GM21447 (cell line): Measurements from ENCODE around the gene MYO3B.
"Not testable (repeated sequence)": the region's sequence is repeated elsewhere in the genome, so short reads cannot be mapped to it uniquely, and the experiment has no call there.

Source experiments
- ATAC-seq: cut with Tn5 transposase; IDR thresholded peaks from one replicate; pipeline ENCODE4 v1.9.1; 2021; ENCODE audit not compliant: unreplicated experiment

MYO3B gene

DNA sequence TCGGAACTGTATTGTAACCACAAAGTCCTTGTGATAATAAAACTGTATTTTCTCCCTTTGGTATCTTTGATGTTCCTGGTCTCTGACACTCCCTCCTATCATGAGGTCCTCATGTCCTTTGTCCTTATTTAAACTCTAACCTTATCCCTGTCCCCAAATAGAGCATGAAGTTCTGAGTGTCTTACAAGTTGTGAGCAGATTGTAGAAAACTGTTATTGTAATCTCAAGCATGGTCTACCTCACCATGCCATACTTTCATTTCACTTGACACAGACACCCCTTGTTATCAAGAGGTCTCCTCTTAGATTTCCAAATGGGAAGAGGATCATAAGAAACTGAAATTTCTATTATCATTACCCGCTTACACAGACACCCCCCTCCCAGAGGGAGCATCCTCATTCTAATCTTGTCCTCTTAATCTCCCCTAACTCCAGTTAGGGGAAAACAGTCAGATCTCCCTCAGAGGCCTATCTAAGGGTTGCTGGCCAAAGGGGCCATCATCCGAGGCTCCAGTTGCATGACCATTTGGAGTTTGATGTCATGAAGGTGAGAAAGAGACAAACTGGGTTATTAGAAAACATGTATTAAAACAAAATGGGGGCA is 29.0 kb downstream of the MYO3B start:
- no peak for ATAC-seq

DNA sequence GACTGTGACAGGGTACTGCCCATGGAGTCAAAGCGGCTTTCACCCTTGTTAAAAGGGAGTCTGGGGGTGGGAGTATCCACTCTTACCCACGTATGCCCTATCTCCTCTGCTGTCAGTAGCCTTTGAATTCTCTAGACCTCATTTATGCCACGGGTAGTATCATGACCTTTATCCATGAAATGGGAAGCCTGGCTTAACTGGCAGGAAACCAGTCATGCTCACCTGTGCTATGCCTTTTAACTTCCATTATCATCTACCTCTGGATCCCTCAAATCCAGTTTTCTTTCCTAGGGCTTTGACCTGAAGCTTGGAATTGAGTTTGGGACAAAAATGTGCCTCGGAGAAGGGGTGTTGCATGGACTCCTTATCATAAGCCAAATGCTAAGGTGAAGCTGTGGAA is 30.0 kb downstream of the MYO3B start:
- no peak for ATAC-seq

DNA sequence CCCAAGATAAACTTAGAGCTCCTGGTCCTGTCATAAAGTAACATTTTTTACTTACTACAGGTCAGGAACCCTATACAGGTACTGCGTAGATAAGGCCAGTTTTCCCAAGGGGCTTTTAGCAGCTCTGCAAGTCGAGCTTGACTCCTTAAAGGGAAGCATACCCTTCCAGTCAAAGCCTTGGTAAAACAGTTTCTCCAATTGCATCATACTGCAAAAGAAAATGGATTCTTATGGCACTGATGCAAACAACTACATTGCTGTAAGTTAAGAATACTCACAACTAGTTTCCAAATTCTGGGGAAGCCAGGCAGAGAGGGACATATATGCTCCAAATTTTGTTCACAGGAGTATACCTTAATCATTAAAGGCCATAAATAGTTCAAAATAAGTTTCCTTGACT is 31.0 kb downstream of the MYO3B start:
- no peak for ATAC-seq

DNA sequence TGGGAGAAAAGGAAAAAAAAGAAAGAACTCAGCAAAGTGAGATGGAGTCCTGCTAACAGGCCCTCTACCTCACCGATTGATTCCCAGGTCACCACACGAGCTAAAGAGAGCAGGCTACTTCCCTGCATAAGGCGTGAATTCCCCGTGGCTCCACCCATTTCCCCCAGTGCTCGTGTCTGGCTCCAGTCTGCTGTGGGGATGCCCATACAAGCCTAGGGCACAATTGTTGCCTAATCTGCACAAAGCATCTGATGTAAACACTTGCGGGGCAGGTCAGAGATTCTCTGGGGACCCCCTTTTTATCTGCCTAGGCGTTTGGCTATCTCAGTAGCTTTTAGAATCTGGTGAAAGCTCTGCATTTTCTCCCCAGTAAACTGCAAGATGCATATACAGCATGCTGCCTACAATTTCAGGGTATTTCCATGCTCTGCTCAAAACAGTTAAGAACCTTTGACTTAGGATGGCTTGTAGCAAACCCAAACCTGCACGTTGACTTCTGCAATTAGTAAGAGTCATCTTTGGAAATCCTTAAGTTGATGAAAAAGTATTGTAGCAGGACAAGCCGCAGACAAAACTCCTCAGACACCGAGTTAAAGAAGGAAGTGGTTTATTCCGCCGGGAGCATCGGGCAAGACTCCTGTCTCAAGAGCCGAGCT is 34.8 kb downstream of the MYO3B start:
- no peak for ATAC-seq

DNA sequence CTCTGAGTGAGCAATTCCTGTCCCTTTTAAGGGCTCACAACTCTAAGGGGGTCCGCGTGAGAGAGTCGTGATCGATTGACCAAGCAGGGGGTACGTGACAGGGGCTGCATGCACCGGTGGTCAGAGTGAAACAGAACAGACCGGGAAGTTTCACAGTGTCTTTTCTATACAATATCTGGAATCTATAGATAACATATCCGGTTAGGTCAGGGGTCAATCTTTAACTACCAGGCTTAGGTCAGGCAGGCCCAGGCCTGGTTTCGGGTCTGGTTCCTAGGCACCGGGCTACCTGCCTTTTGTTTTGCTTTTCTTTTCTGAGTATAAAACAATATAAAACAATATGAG is 35.3 kb downstream of the MYO3B start:
- not testable (repeated sequence) for ATAC-seq

DNA sequence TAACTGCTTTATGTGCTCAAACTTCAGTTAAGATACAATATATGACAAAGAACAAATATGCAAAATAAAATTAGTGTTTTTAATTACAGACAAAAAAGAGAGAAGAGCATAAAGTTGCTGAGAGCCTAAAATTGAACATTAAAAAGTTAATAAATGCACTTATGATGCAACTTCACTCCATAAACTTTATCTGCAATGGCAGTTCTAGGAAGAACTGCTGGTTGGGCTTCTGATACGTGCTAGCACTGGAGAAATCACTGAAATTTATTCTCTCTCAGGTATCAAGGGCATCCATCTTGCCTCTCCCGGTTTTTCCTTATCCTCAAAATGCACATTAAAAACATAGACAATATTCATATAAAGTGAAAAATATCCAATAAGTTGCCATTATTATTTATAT is 35.7 kb downstream of the MYO3B start:
- no peak for ATAC-seq

DNA sequence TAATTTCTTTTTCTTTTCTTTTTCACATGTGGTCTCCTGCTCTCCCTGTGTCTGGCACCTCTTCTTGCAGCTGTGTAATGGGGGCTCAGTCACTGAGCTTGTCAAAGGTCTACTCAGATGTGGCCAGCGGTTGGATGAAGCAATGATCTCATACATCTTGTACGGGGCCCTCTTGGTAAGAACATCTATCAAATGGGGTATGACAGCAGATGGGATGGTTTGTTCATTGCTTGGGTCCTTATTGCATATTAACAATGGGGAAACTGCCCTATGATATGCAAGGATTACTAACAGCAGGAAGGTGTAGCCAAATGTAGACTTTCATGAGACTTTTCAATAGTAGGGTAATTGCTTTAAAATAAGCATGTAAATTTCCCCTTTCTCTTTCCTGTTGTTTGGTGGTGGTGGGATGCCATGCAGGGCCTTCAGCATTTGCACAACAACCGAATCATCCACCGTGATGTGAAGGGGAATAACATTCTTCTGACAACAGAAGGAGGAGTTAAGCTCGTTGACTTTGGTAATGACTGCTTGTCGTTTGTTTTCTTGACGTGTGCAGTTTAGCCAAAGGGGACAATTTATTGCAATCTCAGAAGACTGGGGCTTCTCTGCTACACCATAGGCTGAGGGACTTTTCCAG is 36.5 kb downstream of the MYO3B start:
- ATAC-seq, result no peak

DNA sequence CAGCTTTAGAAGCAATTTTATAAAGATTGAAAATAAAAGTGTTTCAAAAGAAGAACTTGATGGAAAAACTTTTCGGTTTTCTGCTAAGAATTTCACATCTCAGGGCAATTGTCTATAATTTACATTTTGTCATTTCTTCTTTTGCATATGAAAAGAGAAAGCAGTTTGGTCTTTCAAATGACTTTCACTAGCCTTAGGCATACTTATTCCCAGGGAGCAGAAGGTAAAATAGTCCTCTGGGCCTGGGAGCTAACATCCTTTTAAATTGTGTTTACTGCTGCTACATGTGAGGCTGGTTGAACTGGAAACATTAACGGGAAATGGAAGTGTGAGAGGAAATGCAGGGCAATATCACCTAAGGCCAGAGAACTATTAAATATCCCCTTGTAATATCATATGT is 37.1 kb downstream of the MYO3B start:
- no peak for ATAC-seq

DNA sequence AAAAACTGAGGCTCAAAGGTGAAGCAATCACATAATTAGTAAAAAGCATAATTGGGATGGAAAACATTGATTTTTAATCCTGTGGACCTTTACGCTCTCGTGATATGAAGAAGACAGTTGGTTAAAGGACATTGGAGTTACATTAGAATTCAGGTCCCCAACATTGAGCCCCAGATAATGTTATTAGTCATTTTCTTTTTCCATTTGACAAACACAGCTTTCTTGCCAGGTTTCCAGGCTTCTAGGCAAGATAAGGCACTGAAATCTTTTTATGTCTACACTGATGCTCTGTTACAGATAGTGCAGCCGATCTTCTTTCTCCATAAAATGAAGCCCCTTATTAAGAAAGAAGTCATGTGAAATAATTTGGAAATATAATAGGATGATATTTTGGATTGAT is 38.5 kb downstream of the MYO3B start:
- ATAC-seq, result no peak

DNA sequence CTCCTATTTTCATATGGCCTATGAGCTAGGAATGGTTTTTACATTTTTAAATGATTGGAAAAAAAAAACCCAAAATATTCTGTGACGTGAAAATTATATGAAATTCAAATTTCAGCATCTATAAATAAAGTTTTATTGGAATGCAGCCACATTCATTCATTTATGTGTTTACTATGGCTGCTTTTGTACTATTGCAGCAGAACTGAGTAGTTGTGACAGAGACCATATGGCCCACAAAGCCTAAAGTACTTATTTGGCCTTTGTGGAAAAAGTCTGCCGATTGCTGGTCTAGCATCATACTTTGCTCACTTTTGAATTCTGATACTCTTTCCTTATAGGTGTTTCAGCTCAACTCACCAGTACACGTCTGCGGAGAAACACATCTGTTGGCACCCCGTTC is 39.0 kb downstream of the MYO3B start:
- ATAC-seq, result no peak

DNA sequence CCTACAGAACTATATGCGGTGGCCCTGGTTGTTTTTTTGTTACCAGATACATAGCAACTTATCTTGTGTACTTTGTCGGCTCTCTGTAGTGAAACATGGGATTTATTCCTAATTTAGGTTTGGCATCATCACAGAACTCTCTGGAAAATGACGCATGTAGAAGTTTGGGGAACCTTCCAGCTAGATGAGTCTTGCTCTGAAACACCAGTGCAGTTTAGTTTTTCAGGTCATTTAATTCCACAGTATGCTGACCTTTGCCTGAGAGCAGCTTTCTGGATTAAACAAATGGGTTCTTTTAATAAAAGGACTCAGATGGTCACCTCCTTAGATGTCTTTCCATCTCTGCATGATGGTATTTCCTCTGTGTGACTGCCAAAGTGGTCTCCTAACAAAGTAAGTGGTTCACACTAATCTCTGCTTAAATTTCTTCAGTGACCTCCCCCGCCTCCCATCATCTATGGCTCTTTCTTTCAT is 39.9 kb downstream of the MYO3B start:
- no peak for ATAC-seq

DNA sequence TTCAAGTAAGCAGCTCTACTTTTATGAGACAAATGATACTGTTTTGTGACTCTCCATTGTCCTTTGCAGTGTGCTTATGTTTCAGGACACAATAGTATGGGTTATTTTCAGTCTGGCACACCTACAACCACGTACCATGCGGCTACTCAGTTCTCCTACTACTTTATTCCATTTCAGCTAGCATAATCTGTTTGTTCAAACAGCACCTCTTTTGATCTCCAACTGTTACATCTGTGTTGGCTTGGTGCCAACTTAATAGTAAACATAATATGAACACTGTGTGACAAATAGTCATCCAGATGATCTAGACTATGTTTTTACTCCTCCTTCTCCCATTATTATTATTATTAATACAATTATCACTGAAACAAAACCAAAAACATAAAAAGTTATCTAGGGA is 40.5 kb downstream of the MYO3B start:
- no peak for ATAC-seq

DNA sequence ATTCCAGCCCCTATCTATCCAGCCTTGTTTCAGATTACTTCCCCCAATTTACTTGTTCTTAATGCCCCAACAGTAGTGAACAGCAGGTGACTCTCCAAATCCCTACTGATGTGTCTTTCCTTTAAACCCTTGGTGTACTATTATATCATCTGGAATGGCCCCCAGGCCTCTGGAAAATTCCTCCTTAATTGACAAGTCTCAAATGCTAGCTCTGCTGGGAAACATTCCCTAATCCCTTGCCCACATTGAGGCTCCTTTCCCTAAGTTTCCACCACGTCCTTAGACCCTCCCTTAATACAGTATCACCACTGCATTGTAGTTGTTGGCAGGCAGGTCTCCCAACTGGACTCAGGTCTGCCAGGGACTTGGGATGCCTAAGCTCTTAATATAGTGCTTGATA is 41.0 kb downstream of the MYO3B start:
- ATAC-seq, result no peak

DNA sequence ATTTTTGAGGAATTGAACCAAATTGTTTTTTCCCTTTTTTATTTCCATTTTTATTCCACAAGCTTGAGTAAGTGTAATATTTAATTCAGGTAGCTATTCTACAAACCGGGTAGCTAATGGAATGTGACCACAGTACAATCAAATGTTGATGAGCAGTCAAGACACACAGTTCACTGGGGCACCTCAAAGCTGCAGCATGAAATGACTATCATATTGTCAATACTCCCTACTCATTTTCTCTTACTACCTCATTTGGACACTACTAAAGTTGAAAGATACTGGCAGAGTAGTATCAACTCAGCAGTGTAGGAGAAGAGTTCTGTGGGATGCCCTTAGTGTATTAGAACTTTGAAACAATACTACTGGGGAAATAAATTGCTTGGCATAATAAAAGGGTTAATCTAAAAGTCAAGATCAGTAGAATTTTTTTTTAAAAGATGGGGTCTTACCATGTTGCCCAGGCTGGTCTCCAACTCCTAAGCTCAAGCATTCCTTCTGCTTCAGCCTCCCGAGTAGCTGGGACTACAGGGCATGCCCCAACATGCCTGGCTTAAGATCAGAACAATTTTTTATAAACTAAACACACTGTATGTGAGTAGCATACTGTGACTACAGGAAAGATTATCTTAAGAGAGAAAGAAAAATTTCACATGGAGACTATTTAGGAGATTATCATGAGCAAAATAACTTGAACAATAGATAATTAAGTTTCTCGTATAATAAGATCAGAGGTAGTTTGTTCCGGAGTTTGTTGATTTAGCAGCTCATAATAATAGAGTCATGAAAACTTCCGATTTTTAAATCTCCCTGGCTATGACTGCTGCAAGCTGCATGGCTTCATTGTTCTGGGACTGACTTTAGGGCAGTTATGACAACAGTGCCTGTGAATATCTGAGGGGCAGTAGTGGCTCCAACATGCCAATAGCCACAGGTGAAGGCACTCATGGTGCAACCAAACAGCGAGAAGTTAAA is 43.7 kb downstream of the MYO3B start:
- no peak for ATAC-seq

DNA sequence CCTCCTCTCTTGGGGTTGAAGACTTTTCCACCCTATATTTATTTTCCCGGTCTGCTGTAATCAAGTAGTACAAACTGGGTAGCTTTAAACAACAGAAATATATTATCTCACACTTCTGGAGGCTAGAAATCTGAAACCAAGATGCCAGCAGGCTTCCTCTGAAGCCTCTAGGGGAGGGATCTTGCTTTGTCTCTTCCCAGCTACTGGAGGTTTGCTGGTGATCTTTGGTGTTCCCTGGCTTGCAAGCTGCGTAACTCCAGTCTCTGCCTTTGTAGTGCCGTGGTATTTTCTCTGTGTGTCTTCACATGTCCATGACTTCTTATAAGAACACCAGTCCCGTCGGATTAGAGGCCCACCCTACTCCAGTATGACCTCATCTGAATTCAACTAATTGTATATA is 44.4 kb downstream of the MYO3B start:
- ATAC-seq, result no peak

DNA sequence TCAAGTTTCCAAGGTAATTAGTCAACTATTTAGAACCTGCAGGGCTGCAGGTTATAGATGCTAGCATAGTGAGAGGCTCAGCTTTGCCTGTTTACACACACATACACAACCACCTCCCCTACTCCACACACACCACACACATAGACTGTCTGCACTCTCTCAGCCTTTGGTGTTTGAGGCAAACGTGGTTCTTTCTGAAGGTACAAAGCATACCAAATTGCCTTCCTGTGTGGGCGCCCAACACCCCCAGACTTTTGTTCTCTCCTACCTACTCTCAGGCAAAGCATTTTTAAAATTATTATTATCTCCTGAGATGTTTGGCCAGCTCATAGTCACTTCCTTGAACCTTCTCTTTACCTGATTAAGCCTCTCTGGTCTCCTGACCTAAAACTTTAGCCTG is 44.9 kb downstream of the MYO3B start:
- no peak for ATAC-seq

DNA sequence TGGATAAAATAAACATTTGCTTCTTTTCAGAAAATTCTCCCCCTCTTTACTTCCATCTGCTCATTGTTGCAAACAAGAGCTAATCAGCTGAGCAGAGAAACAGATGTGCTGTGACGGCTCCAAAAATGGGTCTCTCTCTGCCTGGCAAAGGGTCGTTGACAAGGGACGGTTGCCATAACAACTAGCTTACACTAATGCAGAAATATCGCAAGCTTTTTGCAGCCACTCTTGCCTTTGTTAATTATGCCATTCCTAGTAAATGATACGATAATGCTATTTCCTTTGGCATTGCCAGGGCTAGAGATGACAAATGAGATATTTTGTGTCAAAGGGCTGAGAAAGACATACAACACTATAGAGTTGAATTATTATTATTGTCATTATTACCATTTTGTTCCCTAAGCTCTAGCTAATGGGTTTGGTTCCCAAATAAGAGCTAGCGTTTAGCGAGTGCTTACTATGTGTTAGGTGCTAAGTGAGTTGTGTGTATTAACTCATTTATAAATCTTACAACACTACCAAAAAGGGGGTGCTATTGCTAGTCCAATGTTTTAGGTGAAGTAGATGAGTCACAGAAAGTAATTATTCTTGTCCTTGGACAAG is 46.8 kb downstream of the MYO3B start:
- no peak for ATAC-seq

DNA sequence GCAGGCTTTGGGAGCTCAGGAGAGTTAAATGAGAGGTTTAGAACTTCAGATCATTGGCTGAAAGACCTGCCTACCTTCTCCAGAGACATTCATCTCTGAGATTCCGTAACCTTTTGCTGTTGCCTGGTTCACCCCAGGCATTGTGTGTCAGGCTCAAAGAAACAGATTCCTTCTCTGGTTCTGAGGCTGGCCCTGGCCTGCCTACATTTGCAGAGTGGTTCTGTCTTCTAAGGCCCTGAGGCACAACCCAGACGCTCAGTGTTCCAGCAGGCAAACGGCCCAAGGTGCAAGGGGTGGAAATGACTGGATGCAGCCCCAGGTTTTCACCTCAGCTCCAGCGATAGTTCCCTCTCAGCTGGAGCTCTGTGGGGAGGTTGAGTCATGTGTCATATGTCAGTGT is 48.3 kb downstream of the MYO3B start:
- ATAC-seq, result no peak

DNA sequence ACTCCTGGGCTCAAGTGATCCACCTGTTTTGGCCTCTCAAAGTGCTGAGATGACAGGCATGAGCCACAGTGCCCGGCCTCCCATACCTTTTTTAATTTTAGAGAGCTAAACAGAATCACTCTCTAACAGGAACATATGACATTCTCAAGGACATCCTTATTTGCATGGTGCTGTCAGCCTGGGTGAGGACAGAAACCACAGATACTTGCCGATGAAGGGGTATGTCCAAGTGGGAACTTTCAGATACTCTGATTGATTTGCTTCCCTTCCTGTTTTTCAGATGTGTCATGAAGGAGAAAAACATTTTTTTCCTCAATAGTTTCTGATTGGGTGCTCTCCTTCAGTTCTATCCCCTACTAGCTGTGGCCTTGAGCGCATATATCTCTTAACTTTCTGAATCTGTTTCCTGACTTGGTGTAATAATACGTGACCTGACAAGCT is 49.6 kb downstream of the MYO3B start:
- ATAC-seq, result peak; percentile 92

DNA sequence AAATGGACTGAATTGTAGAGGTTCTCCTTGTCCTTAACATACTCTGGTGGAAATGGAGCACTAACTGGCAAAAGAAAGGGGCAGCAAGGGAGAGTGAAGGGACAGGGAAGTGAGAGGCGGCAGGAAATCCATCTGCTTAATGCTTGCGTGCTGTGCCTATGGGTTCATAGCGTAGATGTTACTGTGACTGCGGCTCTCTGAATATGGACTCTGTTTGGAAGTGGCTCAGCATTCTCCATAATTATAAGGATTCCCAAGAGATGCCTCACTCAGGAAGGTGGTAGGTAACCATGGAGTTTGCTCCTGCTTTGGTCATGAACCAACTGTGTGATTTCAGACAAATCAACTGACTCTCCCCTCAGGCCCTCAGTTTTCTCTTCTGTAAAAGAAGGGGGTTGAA is 50.0 kb downstream of the MYO3B start:
- ATAC-seq, result no peak

DNA sequence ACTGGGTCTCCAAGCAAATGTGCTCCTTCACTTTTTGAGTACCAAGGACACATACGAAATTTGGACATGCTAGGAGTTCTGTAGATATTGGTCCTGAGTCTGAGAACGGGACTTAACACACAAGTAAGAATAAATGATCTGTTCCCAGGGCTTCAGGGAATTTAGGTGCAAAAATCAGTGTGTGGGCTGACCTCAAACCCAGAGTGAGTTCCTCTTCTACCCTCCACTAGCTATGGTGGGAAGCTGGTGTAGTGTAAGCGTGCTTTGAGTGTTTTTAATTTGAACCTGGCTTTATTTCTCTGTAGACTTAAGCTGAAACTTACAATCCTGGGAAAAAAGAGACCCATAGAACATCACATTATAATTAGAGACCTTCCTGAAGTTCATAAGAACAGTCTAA is 50.5 kb downstream of the MYO3B start:
- no peak for ATAC-seq
